WTC11 (cell line): ENCODE measurements around the gene SHROOM2.

Experiments used
- CREB1 ChIP-seq: sonication (generic); formaldehyde crosslinking; IDR thresholded peaks from 2 replicates; pipeline ENCODE4 v1.8.0; 2023; ENCODE audit warnings: mild to moderate bottlenecking, missing genetic modification reagents
- FOXJ3 ChIP-seq: sonication (generic); formaldehyde crosslinking; IDR thresholded peaks from 2 replicates; pipeline ENCODE4 v1.9.0; 2021; ENCODE audit warnings: missing genetic modification reagents, mild to moderate bottlenecking, borderline replicate concordance
- GABPB1 ChIP-seq: sonication (generic); formaldehyde crosslinking; IDR thresholded peaks from 2 replicates; pipeline ENCODE4 v1.8.1; 2023; ENCODE audit warnings: mild to moderate bottlenecking, missing genetic modification reagents
- NFYB ChIP-seq: sonication (generic); formaldehyde crosslinking; conservative IDR thresholded peaks from 2 replicates; pipeline ENCODE4 v1.8.0; 2022; ENCODE audit warnings: low read depth, missing genetic modification reagents
- NR3C1 ChIP-seq: sonication (generic); formaldehyde crosslinking; conservative IDR thresholded peaks from 2 replicates; pipeline ENCODE4 v1.8.1; 2023; ENCODE audit warnings: low read depth, mild to moderate bottlenecking, missing genetic modification reagents
- TEAD4 ChIP-seq: sonication (generic); formaldehyde crosslinking; IDR thresholded peaks from 2 replicates; pipeline ENCODE4 v1.8.0; 2022; ENCODE audit warnings: mild to moderate bottlenecking, missing genetic modification reagents
- TF ChIP-seq, protein P1 (sequence below): fragments of 200-600 bp; IDR thresholded peaks from 2 replicates; pipeline ENCODE4 v1.8.0; 2022; ENCODE audit warnings: antibody characterized with exemption
- TF ChIP-seq, protein P2 (sequence below): sonication (generic); formaldehyde crosslinking; IDR thresholded peaks from 2 replicates; pipeline ENCODE4 v1.8.0; 2022; ENCODE audit warnings: mild to moderate bottlenecking, missing genetic modification reagents
- TF ChIP-seq, protein P3 (sequence below): sonication (generic); formaldehyde crosslinking; conservative IDR thresholded peaks from 2 replicates; pipeline ENCODE4 v1.8.1; 2022; ENCODE audit warnings: mild to moderate bottlenecking, missing genetic modification reagents
- TF ChIP-seq, protein P4 (sequence below): sonication (generic); formaldehyde crosslinking; IDR thresholded peaks from 2 replicates; pipeline ENCODE4 v1.8.1; 2022; ENCODE audit warnings: low read depth, mild to moderate bottlenecking, moderate library complexity, missing genetic modification reagents, borderline replicate concordance

DNA sequence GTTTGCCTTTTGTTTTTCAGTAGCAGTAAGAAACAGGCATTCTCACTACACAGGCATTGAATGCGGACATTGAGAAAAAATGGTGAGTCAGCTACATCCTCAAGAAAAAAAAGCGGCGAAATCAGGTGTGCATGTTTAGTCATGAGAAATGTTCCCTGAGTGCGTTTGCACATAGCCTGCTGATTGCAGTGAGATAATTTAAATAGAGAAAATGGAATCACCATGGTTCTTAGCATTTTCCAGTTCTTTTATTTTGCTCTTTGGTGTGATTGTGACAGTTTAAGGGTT lies 126.9 kb downstream of the SHROOM2 start:
- TF ChIP-seq TEAD4 (CRISPR knock-in tag) (no peak), GABPB1 (CRISPR knock-in tag) (no peak), NR3C1 (CRISPR knock-in tag) (no peak), FOXJ3 (CRISPR knock-in tag) (no peak), NFYB (no peak), CREB1 (no peak)
- TF ChIP-seq, protein P1, sequence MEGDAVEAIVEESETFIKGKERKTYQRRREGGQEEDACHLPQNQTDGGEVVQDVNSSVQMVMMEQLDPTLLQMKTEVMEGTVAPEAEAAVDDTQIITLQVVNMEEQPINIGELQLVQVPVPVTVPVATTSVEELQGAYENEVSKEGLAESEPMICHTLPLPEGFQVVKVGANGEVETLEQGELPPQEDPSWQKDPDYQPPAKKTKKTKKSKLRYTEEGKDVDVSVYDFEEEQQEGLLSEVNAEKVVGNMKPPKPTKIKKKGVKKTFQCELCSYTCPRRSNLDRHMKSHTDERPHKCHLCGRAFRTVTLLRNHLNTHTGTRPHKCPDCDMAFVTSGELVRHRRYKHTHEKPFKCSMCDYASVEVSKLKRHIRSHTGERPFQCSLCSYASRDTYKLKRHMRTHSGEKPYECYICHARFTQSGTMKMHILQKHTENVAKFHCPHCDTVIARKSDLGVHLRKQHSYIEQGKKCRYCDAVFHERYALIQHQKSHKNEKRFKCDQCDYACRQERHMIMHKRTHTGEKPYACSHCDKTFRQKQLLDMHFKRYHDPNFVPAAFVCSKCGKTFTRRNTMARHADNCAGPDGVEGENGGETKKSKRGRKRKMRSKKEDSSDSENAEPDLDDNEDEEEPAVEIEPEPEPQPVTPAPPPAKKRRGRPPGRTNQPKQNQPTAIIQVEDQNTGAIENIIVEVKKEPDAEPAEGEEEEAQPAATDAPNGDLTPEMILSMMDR, result no peak
- TF ChIP-seq, protein P2, sequence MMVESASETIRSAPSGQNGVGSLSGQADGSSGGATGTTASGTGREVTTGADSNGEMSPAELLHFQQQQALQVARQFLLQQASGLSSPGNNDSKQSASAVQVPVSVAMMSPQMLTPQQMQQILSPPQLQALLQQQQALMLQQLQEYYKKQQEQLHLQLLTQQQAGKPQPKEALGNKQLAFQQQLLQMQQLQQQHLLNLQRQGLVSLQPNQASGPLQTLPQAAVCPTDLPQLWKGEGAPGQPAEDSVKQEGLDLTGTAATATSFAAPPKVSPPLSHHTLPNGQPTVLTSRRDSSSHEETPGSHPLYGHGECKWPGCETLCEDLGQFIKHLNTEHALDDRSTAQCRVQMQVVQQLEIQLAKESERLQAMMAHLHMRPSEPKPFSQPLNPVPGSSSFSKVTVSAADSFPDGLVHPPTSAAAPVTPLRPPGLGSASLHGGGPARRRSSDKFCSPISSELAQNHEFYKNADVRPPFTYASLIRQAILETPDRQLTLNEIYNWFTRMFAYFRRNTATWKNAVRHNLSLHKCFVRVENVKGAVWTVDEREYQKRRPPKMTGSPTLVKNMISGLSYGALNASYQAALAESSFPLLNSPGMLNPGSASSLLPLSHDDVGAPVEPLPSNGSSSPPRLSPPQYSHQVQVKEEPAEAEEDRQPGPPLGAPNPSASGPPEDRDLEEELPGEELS (CRISPR knock-in tag), result no peak
- TF ChIP-seq, protein P3, sequence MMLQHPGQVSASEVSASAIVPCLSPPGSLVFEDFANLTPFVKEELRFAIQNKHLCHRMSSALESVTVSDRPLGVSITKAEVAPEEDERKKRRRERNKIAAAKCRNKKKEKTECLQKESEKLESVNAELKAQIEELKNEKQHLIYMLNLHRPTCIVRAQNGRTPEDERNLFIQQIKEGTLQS, result no peak
- TF ChIP-seq, protein P4, sequence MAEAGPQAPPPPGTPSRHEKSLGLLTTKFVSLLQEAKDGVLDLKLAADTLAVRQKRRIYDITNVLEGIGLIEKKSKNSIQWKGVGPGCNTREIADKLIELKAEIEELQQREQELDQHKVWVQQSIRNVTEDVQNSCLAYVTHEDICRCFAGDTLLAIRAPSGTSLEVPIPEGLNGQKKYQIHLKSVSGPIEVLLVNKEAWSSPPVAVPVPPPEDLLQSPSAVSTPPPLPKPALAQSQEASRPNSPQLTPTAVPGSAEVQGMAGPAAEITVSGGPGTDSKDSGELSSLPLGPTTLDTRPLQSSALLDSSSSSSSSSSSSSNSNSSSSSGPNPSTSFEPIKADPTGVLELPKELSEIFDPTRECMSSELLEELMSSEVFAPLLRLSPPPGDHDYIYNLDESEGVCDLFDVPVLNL (CRISPR knock-in tag), result no peak
